ENCODE results near the gene CD109.
A peak's percentile ranks its signal among the peaks of the same experiment; 100 is the strongest.

Gene CD109

DNA sequence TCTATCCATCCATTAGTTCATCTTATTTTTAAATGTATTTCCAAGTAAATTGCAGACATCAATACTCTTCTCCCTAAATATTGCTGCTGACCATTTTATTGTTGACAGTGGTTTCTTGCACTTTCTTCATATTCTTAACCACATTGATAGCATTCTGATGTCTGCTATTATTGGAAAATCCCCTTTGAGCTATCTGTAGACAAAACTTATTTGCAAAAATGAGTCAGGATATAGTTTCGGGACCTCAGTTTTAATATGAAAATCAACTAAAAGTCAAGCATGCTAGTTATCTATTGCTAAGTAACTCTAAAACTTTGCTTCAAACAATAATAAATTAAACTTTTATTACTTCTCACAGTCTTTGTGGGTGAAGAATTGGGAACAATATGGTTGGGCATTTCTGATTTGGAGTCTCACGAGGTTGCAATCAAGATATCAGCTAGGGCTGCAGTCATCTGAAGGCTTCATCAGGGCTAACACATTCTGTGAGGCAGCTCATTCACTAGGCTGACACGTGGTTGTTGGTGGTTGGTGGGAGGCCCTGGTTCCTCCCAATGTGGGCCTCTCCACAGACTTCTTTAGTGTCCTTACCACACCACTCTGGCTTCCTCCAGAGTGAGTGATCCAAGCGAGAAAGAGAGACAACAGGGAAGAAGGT lies 32.7 kb downstream of the CD109 start:
- no peak for DNase-seq

DNA sequence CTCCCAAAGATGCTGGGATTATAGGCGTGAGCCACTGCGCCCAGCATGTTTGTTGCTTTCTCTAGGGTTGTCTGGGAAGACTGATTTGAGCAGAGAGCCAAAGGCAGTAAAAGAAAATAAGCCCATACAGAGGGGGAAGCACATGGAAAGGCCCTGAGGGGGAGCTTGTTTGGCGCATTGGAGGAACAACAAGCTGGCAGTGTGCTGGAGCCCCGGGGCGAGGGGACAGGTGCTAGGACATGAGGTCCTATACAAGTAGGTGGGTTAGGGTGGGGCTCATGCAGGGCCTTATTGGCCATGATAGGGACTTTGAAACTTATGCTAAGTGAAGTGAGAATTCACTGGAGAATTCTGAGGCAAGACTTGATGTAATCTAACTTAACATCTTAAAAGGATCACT lies 35.3 kb downstream of the CD109 start:
- DNase-seq = no peak

GRCh38 chr6:73732845-73733675 lies 37.1 kb downstream of the CD109 start:
- peak; percentile 60 for DNase-seq

DNA sequence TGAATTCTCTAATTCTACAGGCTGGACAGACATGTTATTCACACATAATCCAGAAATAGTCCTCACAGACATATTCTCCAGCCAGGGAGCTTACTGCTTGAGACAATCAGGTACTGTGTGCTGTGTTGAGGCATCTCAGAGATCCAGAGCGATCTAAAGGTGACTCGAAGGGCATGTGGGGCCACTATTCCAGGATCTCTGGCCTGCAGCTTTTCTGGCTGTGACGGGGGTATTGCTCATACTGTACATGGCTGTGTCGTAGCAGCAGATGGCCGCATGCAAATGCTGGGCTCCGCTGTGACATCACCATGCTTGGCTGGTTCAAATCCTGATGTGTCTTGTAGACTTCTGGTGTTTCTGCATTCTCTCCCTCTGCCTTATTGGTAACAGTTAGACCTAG lies 37.8 kb downstream of the CD109 start:
- DNase-seq = no peak

DNA sequence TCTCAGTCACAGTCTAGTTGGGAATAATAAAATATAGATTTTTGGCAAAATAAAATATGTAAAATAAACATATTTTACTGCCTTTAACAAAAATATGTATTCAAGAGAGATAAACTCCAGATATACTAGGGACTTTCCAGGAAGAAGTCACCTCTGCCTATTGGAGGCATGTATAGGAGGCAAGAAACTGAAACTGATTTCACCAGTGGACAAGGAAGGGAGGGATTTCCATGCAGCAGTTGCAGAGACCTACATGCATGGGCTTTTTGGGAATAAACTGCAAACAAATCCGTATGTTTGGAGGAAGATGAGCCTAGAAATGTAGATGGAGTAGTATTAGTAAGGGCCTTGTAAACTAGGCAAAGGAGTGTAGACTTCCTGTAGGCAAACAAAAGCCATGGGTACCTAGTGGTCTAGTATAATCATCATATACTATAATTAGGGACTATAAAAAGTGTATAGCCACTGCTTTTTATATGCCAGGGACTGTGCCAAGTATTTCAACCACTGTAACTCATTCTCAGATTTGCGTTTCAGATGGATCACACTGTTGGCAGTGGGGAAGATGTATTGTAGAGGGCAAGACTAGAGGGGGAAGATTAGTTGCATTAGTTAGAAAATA lies 38.9 kb downstream of the CD109 start:
- DNase-seq = no peak

- DNase-seq = no peak
Measured at GRCh38 chr6:73738367-73739028, 42.5 kb downstream of the CD109 start.

- DNase-seq = peak; percentile 56
Measured at GRCh38 chr6:73739096-73739495, 43.1 kb downstream of the CD109 start.

GRCh38 chr6:73742433-73742832 lies 46.4 kb downstream of the CD109 start:
- DNase-seq = no peak

GRCh38 chr6:73743081-73743480 lies 47.1 kb downstream of the CD109 start:
- no peak for DNase-seq

- no peak for DNase-seq
Measured at GRCh38 chr6:73743556-73743955, 47.6 kb downstream of the CD109 start.

- no peak for DNase-seq
Measured at GRCh38 chr6:73746787-73747186, 50.8 kb downstream of the CD109 start.

GRCh38 chr6:73747289-73747688 lies 51.3 kb downstream of the CD109 start:
- no peak for DNase-seq

GRCh38 chr6:73752943-73753342 lies 56.9 kb downstream of the CD109 start:
- DNase-seq = no peak

DNA sequence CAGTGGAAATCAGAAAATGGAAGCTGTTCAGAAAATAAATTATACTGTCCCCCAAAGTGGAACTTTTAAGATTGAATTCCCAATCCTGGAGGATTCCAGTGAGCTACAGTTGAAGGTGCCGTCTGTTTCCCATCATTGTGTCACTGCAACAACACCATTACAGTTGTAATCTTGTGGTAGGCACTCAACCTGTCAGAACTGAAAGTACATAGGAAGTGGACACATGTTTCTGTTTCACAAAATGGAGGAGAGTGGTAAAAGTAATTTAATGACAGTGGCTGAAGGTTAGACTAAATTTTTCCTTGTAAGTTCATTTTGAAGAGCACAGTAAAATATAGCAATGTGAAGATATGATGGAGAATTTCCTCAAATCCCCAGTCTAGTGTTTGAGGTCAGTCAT lies 70.0 kb downstream of the CD109 start:
- no peak for DNase-seq

DNA sequence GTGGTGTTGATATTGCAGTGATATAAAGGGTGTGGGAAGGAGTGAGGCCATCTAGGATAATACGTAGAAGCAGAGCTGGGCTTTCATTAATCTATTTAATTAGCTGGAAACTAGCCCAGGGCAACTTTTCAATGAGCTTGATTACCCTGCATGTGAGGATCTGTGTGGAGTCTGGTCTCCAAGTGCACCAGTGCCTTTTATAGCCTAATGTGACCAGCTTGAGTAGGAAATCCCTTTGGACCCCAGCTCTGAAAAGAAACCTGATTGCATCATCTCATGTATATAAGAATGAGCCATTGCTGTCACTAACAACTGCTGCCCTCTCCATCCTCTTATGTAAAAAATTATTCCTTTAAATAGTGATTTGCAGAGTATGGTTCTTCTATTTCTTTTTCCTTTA lies 72.6 kb downstream of the CD109 start:
- peak; percentile 16 for DNase-seq

DNA sequence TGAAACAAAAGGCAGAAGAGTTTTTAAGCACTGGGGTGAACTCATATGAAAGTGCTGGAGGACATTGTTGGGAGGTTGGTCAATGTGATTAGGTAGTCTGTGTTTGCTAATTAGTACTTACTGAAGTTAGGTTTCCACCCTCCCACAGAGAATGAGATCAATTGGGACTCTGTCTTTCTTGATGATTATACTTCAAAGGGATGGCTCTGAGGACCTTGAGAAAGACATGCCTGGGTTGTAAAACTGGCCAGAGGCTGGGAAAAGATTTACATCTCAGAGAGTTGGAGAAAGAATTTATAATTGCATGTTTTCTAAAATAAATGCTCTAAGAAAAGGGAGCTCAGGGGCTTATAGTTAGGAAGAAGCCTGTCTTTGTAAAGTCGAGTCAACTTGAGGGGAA lies 74.0 kb downstream of the CD109 start:
- no peak for DNase-seq

GRCh38 chr6:73774311-73774774 lies 78.3 kb downstream of the CD109 start:
- no peak for DNase-seq

GRCh38 chr6:73779943-73780342 lies 83.9 kb downstream of the CD109 start:
- DNase-seq = no peak

GRCh38 chr6:73782911-73783310 lies 86.9 kb downstream of the CD109 start:
- no peak for DNase-seq

GRCh38 chr6:73784726-73785505 lies 88.9 kb downstream of the CD109 start:
- DNase-seq = no peak

- DNase-seq = no peak
Measured at GRCh38 chr6:73790574-73790973, 94.6 kb downstream of the CD109 start.

DNA sequence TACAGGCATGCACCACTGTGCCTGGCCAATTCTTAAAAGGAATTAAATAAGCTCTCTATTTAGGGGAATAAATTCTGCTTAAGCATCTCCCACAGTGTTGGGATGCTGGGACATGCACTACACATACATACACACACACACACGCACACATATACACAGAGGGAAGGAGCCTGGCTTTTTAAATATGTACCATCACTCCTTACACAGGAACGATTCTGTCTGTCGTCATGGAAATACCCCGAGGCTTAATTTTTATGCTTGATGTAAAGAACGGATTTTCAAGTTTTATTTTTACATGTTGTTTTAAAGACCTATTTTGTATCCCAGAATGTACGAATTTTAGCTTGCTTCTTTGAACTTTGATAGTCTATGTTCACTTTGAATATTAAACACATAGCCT lies 95.3 kb downstream of the CD109 start:
- no peak for DNase-seq

GRCh38 chr6:73792738-73793137 lies 96.7 kb downstream of the CD109 start:
- DNase-seq = no peak

Data from retina (tissue), 1 donor.